NCI-H1105 (cell line): ENCODE results near the gene MYL9.
"Not testable (repeated sequence)": the region's sequence is repeated elsewhere in the genome, so short reads cannot be mapped to it uniquely, and the experiment has no call there.

Experiments used
- DNase-seq: peaks from one replicate; lab custom pipeline; 2025; lab: John Stamatoyannopoulos, UW

The MYL9 gene

GRCh38 chr20:36549942-36550789 is 8.8 kb downstream of the MYL9 start:
- DNase-seq: no peak

GRCh38 chr20:36550790-36551299 is 9.5 kb downstream of the MYL9 start:
- no peak for DNase-seq

- DNase-seq: no peak
Observed at GRCh38 chr20:36555248-36555647, 13.9 kb downstream of the MYL9 start.

GRCh38 chr20:36562724-36563123 is 21.4 kb downstream of the MYL9 start:
- no peak for DNase-seq

- DNase-seq: no peak
Observed at GRCh38 chr20:36563374-36563773, 22.1 kb downstream of the MYL9 start.

GRCh38 chr20:36564078-36564725 is 22.9 kb downstream of the MYL9 start:
- not testable (repeated sequence) for DNase-seq

- DNase-seq: not testable (repeated sequence)
Observed at GRCh38 chr20:36564726-36565121, 23.4 kb downstream of the MYL9 start.

- no peak for DNase-seq
Observed at GRCh38 chr20:36565520-36565919, 24.2 kb downstream of the MYL9 start.

- no peak for DNase-seq
Observed at GRCh38 chr20:36569847-36570429, 28.6 kb downstream of the MYL9 start.

- DNase-seq: no peak
Observed at GRCh38 chr20:36571564-36572504, 30.5 kb downstream of the MYL9 start.

GRCh38 chr20:36572701-36573102 is 31.4 kb downstream of the MYL9 start:
- no peak for DNase-seq

GRCh38 chr20:36573103-36573797 is 31.9 kb downstream of the MYL9 start, which contains the start of gene TGIF2:
TGIF2 (plus strand) TSS chr20:36573597; CDS start chr20:36578775, 5,178 bp downstream.
- DNase-seq: peak; percentile 36

GRCh38 chr20:36573798-36574365 is 32.6 kb downstream of the MYL9 start:
- no peak for DNase-seq

GRCh38 chr20:36574366-36575135 is 33.2 kb downstream of the MYL9 start:
- DNase-seq: no peak

- no peak for DNase-seq
Observed at GRCh38 chr20:36576081-36576445, 34.7 kb downstream of the MYL9 start.

GRCh38 chr20:36578356-36579041 is 37.2 kb downstream of the MYL9 start:
- no peak for DNase-seq

GRCh38 chr20:36579996-36580545 is 38.8 kb downstream of the MYL9 start:
- DNase-seq: no peak

- no peak for DNase-seq
Observed at GRCh38 chr20:36582322-36582721, 41.0 kb downstream of the MYL9 start.

GRCh38 chr20:36582821-36583220 is 41.5 kb downstream of the MYL9 start:
- no peak for DNase-seq
